GM12872 (cell line): ENCODE results near the gene KREMEN1.

Experiments used
- CTCF ChIP-seq: IDR thresholded peaks from 3 replicates; pipeline ENCODE4 v1.5.1; 2011; ENCODE audit warnings: low read depth, mild to moderate bottlenecking, low read length, moderate library complexity; ENCODE audit not compliant: insufficient read depth

KREMEN1 gene

GRCh38 chr22:29139965-29140782 lies 67.3 kb downstream of the KREMEN1 start:
- no peak for TF ChIP-seq CTCF

- TF ChIP-seq CTCF = no peak
Observed at GRCh38 chr22:29141078-29141688, 68.3 kb downstream of the KREMEN1 start.

- TF ChIP-seq CTCF = no peak
Observed at GRCh38 chr22:29142116-29142515, 69.3 kb downstream of the KREMEN1 start.

GRCh38 chr22:29143941-29144785 lies 71.3 kb downstream of the KREMEN1 start:
- TF ChIP-seq CTCF = no peak

- TF ChIP-seq CTCF = no peak
Observed at GRCh38 chr22:29144786-29145160, 71.9 kb downstream of the KREMEN1 start.

GRCh38 chr22:29145321-29146072 lies 72.7 kb downstream of the KREMEN1 start:
- no peak for TF ChIP-seq CTCF
